Heart right ventricle (tissue), 16 donors: Measurements from ENCODE around the gene ZSCAN10. TPM values are rescaled to one million over a fixed set of nuclear protein-coding genes. Genes with fewer than 3 reads are reported as not detected.

Experiments
- ATAC-seq, 8 donors: fragments of 200-7000 bp; cut with Tn5 transposase; one replicate each; pipeline ENCODE4 v1.9.1; 2020; ENCODE audit warnings: mild to moderate bottlenecking in 8 of 8, moderate library complexity in 8 of 8, moderate number of reproducible peaks in 1 of 8
- DNase-seq, 2 donors: peaks; one replicate each; pipeline ENCODE4 v3.0.0-alpha.2; 2020
- H3K27ac ChIP-seq, 10 donors: fragments of 200-600 bp; sonication (generic) in 2 of 10; one replicate each; pipeline versions ENCODE4 v1.5.0 to v1.8.0; 2020 to 2022; ENCODE audit warnings: mild to moderate bottlenecking in 3 of 10
- H3K27me3 ChIP-seq, 7 donors: fragments of 200-600 bp; one replicate each; pipeline ENCODE4 v1.8.0; 2021 to 2022; ENCODE audit warnings: mild to moderate bottlenecking in 2 of 7
- H3K36me3 ChIP-seq, 9 donors: fragments of 200-600 bp; sonication (generic) in 1 of 9; one replicate each; pipeline versions ENCODE4 v1.5.0 to v1.8.0; 2020 to 2022; ENCODE audit warnings: mild to moderate bottlenecking in 2 of 9
- H3K4me1 ChIP-seq, 9 donors: fragments of 200-600 bp; sonication (generic) in 1 of 9; one replicate each; pipeline versions ENCODE4 v1.5.0 to v1.8.0; 2020 to 2022; ENCODE audit warnings: mild to moderate bottlenecking in 4 of 9
- H3K4me3 ChIP-seq, 10 donors: fragments of 200-600 bp; sonication (generic) in 2 of 10; one replicate each; pipeline versions ENCODE4 v1.5.0 to v1.8.0; 2020 to 2022; ENCODE audit warnings: mild to moderate bottlenecking in 7 of 10, moderate library complexity in 2 of 10
- H3K9me3 ChIP-seq, 11 donors: fragments of 200-600 bp in 10 of 11; sonication (generic) in 2 of 11; one replicate each; pipeline versions ENCODE4 v1.5.0 to v1.8.0; 2013 to 2022; ENCODE audit warnings: mild to moderate bottlenecking in 2 of 11, control low read depth in 1 of 11, moderate library complexity in 1 of 11
- WGBS, 2 donors: extraction: QIAGEN DNeasy Blood & Tissue Kit; methylation state at CpG; one replicate each; pipeline ENCODE4 v1.1.7; 2013; ENCODE audit warnings: inconsistent platforms in 1 of 2; 5-methylcytosine and 5-hydroxymethylcytosine counted together
- intact Hi-C, 10 donors: fragments of 100-400 bp; cut with DNase I; formaldehyde crosslinking; loops; one replicate each; pipeline versions ENCODE4 v1.11.1 to v1.14.2; 2022
- polyA plus RNA-seq, 2 donors: library from polyadenylated mRNA; stranded (reverse); fragments of 200-250 nt; gene quantifications; one replicate each; pipeline ENCODE4 v1.2.3, GENCODE V29; 2013
- total RNA-seq, 10 donors: library from RNA; stranded (reverse); fragmentation: NEBNext Ultra II Directional in 3 of 10; extraction: Animal tissue kit (Norgen Biotek cat#: 25700) in 3 of 10; gene quantifications; one replicate each; pipeline versions ENCODE4 v1.2.1 to v1.2.4, GENCODE V29; 2021 to 2023
- TF ChIP-seq, protein P1 (sequence below), 9 donors: fragments of 200-600 bp; sonication (generic) in 2 of 9; IDR thresholded peaks; one replicate each; pipeline versions ENCODE4 v1.5.0 to v1.8.0; 2021 to 2022; ENCODE audit warnings: antibody characterized with exemption in 9 of 9, mild to moderate bottlenecking in 5 of 9, moderate library complexity in 1 of 9
- donor health status: Arrhythmogenic right ventricular cardiomyopathy.
- donor health status: ischemic (EF 13 %, LVEDD 7.1; RV severe dilation, severe dysfunction).
- donor health status: healthy with polysubstance abuse.
- donor health status: DM: no; HTN: yes; CAD: no.
- donor health status: DM: no; HTN: no; CAD: no.
- donor health status: ischemic (EF 25% LVEDD 6.9; RV normal size, moderate dysfunction).
- donor health status: ischemic (EF 25% LVEDD 5.7; RV mildly dilated, moderate dysfunction).
- donor health status: healthy.
- donor health status: DM: yes; HTN: yes; CAD: no.
- donor health status: Ischemic cardiomyopathy.
- donor health status: ischemic (EF 35%, LVEDD 5.7; RV mildly dilated, moderate dysfunction).
- donor health status: nonischemic (EF 11% LVEDD 7.7; RV severe dilation, severe dysfunction).
- donor health status: DM: yes; HTN: yes; CAD: no.
- donor health status: PGD.
- donor health status: ischemic (EF 29% LVEDD 5.4; RV normal size, mild dysfunction).
- donor health status: nonischemic (EF 23%, LVEDD 6.1; RV moderate dilation, normal function).

ZSCAN10 gene
- total and polyA plus RNA-seq, 12 donors = 0.01 to 0.07 TPM; not detected in 10

DNA sequence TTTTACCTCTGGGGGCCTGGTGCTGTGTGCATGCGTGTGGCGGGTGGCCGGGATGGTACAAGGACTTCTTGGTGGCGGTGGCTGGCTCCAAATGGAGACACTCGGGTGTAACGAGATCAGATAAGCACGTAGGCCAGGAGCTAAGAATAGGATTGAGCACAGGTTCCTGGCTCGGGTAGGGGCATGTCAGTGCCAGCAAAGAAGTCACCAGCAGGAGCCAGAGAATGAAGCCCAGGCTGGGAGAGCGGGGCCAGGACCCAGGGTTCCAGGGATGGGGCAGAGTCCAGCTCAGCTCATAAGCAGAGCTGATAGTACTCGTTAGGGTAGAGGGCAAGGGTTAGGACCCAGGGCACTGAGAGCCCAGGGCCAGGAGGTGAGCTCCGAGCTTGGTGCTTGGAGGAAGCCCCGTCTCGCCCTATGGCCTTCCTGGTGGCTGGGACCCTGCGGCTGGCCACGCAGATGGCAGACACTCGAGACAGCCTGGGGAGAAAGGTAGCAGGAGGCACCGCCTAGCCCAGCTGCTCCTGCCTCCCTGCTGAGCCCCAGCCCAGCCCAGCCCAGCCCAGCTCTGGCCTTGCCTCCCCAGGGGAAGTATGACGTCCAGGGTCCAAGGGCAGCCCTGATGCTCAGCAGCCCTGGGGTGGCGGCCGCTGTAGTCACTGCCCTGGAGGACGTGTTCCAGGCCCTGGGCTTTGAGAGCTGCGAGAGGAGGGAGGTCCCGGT lies 44.7 kb upstream of the ZSCAN10 start:
- peak; percentile 54 to 68 for DNase-seq
- WGBS, 2 donors = 55 to 64% methylated on average over 23 of the region's 23 CpGs
- H3K4me1 ChIP-seq = peaks cover 0 to 33% (median 17%) of the 10 kb centered on the region in 9 donors
- no peaks in the 10 kb centered on the region for H3K27me3 ChIP-seq
- no peaks in the 10 kb centered on the region for H3K9me3 ChIP-seq
- peaks cover 0 to 46% (median 23%) of the 10 kb centered on the region in 9 donors for H3K36me3 ChIP-seq
- intact Hi-C loops = no loop called here
- no peak overlapping the region for H3K4me3 ChIP-seq
- TF ChIP-seq, protein P1, sequence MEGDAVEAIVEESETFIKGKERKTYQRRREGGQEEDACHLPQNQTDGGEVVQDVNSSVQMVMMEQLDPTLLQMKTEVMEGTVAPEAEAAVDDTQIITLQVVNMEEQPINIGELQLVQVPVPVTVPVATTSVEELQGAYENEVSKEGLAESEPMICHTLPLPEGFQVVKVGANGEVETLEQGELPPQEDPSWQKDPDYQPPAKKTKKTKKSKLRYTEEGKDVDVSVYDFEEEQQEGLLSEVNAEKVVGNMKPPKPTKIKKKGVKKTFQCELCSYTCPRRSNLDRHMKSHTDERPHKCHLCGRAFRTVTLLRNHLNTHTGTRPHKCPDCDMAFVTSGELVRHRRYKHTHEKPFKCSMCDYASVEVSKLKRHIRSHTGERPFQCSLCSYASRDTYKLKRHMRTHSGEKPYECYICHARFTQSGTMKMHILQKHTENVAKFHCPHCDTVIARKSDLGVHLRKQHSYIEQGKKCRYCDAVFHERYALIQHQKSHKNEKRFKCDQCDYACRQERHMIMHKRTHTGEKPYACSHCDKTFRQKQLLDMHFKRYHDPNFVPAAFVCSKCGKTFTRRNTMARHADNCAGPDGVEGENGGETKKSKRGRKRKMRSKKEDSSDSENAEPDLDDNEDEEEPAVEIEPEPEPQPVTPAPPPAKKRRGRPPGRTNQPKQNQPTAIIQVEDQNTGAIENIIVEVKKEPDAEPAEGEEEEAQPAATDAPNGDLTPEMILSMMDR (IDR thresholded peaks at IDR 0.05) = no peak
- peak overlapping the region; percentile 64 to 94 (median 84) for H3K27ac ChIP-seq
- peak; percentile 75 to 92 (median 84) for ATAC-seq

DNA sequence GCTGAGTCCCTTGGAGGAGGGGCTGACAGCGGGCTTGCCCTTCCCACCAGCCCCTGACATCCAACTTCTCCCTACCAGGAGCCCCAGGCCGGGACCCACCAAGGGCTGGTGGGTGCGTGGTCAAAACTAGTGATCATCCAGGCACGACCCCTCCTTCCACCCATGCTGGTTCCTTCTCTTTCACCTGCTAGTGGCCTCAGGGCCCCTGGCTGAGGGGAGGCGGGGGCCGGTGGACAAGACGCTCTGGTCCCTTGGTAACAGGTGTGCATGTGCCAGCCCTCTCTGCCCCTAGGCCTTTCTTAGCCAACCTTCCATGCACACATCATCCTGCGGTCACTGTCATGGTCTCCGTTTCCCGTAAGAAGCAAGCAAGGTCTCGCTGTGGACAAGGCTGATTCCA lies 44.1 kb upstream of the ZSCAN10 start:
- Histone ChIP-seq H3K27ac (peak overlapping the region; percentile 60 to 94 (median 84)), H3K36me3 (peaks cover 0 to 51% (median 25%) of the 10 kb centered on the region in 9 donors), H3K27me3 (no peaks in the 10 kb centered on the region), H3K9me3 (no peaks in the 10 kb centered on the region), H3K4me1 (peaks cover 0 to 33% (median 17%) of the 10 kb centered on the region in 9 donors), H3K4me3 (no peak overlapping the region)
- intact Hi-C loops = no loop called here
- DNase-seq (no peak), ATAC-seq (peak in 1 of 8 donors; percentile 4)
- 79 to 84% methylated on average over 11 of the region's 11 CpGs for WGBS, 2 donors
- TF ChIP-seq, protein P1 (IDR thresholded peaks at IDR 0.05) = no peak

DNA sequence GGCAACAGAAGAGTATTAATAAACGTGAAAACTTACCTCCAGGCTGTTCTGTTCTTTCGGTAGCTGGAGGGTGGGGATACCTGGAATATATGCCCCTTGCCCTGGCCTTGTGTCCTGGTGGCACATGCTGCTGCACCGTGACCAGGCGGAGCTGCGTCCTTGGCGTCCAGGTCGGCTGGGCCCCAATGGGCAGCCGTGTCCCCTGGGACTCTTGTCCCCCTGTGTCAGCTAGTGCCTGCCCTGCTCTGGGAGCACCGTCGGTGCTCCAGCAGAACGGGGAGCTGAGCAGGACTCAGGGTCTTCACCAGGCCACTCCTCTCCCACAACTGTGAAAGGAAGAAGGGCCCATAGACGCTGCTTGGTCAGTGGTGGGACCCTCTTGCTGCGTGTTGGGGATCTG lies 43.7 kb upstream of the ZSCAN10 start:
- WGBS, 2 donors = 91 to 92% methylated on average over 13 of the region's 13 CpGs
- DNase-seq (no peak), ATAC-seq (no peak)
- Histone ChIP-seq H3K9me3 (no peaks in the 10 kb centered on the region), H3K36me3 (peaks cover 0 to 56% (median 27%) of the 10 kb centered on the region in 9 donors), H3K27me3 (no peaks in the 10 kb centered on the region), H3K27ac (peak overlapping the region; percentile 60 to 94 (median 84)), H3K4me1 (peaks cover 0 to 33% (median 17%) of the 10 kb centered on the region in 9 donors), H3K4me3 (no peak overlapping the region)
- intact Hi-C loops = no loop called here
- TF ChIP-seq, protein P1 (IDR thresholded peaks at IDR 0.05) = no peak

DNA sequence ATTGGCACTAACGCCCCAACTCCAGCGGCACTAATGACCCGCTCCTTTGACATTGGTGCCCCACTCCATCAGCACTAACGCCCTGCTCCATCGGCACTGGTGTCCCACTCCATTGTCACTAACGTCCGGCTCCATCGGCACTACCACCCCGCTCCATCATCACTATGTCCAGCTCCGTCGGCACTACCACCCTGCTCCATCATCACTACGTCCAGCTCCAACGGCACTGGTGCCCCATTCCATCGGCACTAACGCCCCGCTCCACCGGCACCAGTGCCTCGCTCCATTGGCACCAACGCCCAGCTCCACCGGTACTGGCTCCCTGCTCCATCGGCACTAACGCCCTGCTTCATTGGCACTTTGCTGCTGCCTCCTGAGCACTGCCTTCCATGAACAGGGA lies 43.2 kb upstream of the ZSCAN10 start:
- WGBS, 2 donors = 96 to 97% methylated on average over 22 of the region's 22 CpGs
- Histone ChIP-seq H3K4me3 (no peak overlapping the region), H3K4me1 (peaks cover 0 to 33% (median 17%) of the 10 kb centered on the region in 9 donors), H3K36me3 (peaks cover 0 to 60% (median 27%) of the 10 kb centered on the region in 9 donors), H3K27ac (peak overlapping the region in 6 of 10 donors; percentile 71 to 94 (median 86)), H3K9me3 (no peaks in the 10 kb centered on the region), H3K27me3 (no peaks in the 10 kb centered on the region)
- no peak for DNase-seq
- TF ChIP-seq, protein P1 (IDR thresholded peaks at IDR 0.05) = no peak
- no peak for ATAC-seq
- intact Hi-C loops = no loop called here
